Epithelial cell of proximal tubule (primary cell): ENCODE data around the gene CASP6. TPM values are rescaled to one million over a fixed set of nuclear protein-coding genes. Genes with fewer than 3 reads are reported as not detected.
A peak's percentile ranks its signal among the peaks of the same experiment; 100 is the strongest.

Experiments used
- DNase-seq: peaks from one replicate; pipeline ENCODE4 v3.0.0-alpha.2; 2011; ENCODE audit warnings: low read depth
- H3K4me3 ChIP-seq: 2 replicates; pipeline ENCODE4 v1.5.1; 2011; ENCODE audit warnings: low read depth, mild to moderate bottlenecking, low read length
- CTCF ChIP-seq: conservative IDR thresholded peaks from 2 replicates; pipeline ENCODE4 v1.5.1; 2012; ENCODE audit warnings: low read depth, mild to moderate bottlenecking, low read length
- total RNA-seq: library from RNA; depleted of rRNA; stranded (reverse); fragments of >200 nt; gene quantifications from 2 replicates; pipeline ENCODE4 v1.2.3, GENCODE V29; 2015

Gene CASP6
- total RNA-seq, 1 donor from 2014 or later: 59.7 TPM

GRCh38 chr4:109719604-109720003 lies 16.4 kb upstream of the CASP6 start:
- no peak for TF ChIP-seq CTCF
- no peak overlapping the region for H3K4me3 ChIP-seq
- DNase-seq: no peak

- H3K4me3 ChIP-seq: no peak overlapping the region
- no peak for TF ChIP-seq CTCF
- no peak for DNase-seq
These were observed 15.5 kb upstream of the CASP6 start for GRCh38 chr4:109718759-109719158.

GRCh38 chr4:109713500-109713899 lies 10.3 kb upstream of the CASP6 start:
- DNase-seq: no peak
- no peak for TF ChIP-seq CTCF
- H3K4me3 ChIP-seq: no peak overlapping the region

GRCh38 chr4:109708990-109709389 lies 5.7 kb upstream of the CASP6 start:
- no peak for TF ChIP-seq CTCF
- no peak overlapping the region for H3K4me3 ChIP-seq
- DNase-seq: no peak

- H3K4me3 ChIP-seq: no peak overlapping the region
- DNase-seq: no peak
- TF ChIP-seq CTCF: no peak
These were observed 5.2 kb upstream of the CASP6 start for GRCh38 chr4:109708435-109708834.

GRCh38 chr4:109703664-109704361 lies 568 bp upstream of the CASP6 start:
- TF ChIP-seq CTCF: no peak
- DNase-seq: no peak
- peak overlapping the region; percentile 73 for H3K4me3 ChIP-seq

GRCh38 chr4:109701566-109702410 lies 1.5 kb downstream of the CASP6 start:
- DNase-seq: no peak
- no peak for TF ChIP-seq CTCF

More at GRCh38 chr4:109701566-109702410, 1.5 kb downstream of the CASP6 start:
- peak overlapping the region; percentile 73 for H3K4me3 ChIP-seq
